ENCODE results near the gene KCNJ11. TPM values are rescaled to one million over a fixed set of nuclear protein-coding genes. Genes with fewer than 3 reads are reported as not detected.

Gene KCNJ11
- total and polyA plus RNA-seq, 10 of the 15 experiments (the other 5 are each of a cell fraction or from before 2014, with no cell fraction given) = 0.06 to 0.56 (median 0.21) TPM; not detected in 6

DNA sequence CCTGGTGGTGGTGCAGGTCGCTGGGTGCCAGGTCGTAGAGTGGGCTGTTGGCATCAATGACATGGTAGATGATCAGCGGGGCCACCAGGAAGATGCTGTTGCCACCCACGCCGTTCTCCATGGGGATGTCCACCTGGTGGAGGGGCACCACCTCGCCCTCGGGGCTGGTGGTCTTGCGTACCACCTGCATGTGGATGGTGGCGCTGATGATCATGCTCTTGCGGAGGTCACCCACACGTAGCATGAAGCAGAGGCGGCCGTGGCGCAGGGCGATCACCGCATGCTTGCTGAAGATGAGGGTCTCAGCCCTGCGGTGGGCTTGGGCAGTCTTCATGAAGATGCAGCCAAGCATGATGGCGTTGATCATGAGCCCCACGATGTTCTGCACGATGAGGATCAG lies 1.2 kb downstream of the KCNJ11 start (continued):
- no peak for TF ChIP-seq LARP7 (IDR thresholded peaks at IDR 0.05)
- TF ChIP-seq, protein P1, sequence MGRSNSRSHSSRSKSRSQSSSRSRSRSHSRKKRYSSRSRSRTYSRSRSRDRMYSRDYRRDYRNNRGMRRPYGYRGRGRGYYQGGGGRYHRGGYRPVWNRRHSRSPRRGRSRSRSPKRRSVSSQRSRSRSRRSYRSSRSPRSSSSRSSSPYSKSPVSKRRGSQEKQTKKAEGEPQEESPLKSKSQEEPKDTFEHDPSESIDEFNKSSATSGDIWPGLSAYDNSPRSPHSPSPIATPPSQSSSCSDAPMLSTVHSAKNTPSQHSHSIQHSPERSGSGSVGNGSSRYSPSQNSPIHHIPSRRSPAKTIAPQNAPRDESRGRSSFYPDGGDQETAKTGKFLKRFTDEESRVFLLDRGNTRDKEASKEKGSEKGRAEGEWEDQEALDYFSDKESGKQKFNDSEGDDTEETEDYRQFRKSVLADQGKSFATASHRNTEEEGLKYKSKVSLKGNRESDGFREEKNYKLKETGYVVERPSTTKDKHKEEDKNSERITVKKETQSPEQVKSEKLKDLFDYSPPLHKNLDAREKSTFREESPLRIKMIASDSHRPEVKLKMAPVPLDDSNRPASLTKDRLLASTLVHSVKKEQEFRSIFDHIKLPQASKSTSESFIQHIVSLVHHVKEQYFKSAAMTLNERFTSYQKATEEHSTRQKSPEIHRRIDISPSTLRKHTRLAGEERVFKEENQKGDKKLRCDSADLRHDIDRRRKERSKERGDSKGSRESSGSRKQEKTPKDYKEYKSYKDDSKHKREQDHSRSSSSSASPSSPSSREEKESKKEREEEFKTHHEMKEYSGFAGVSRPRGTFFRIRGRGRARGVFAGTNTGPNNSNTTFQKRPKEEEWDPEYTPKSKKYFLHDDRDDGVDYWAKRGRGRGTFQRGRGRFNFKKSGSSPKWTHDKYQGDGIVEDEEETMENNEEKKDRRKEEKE (IDR thresholded peaks at IDR 0.05) = no peak
- no peak for TF ChIP-seq YY1 (IDR thresholded peaks at IDR 0.05; ENCODE audit: low read depth, low read length)
- no peak for TF ChIP-seq ASH2L (IDR thresholded peaks at IDR 0.05; ENCODE audit: borderline replicate concordance, low read depth)
- TF ChIP-seq, protein P2, sequence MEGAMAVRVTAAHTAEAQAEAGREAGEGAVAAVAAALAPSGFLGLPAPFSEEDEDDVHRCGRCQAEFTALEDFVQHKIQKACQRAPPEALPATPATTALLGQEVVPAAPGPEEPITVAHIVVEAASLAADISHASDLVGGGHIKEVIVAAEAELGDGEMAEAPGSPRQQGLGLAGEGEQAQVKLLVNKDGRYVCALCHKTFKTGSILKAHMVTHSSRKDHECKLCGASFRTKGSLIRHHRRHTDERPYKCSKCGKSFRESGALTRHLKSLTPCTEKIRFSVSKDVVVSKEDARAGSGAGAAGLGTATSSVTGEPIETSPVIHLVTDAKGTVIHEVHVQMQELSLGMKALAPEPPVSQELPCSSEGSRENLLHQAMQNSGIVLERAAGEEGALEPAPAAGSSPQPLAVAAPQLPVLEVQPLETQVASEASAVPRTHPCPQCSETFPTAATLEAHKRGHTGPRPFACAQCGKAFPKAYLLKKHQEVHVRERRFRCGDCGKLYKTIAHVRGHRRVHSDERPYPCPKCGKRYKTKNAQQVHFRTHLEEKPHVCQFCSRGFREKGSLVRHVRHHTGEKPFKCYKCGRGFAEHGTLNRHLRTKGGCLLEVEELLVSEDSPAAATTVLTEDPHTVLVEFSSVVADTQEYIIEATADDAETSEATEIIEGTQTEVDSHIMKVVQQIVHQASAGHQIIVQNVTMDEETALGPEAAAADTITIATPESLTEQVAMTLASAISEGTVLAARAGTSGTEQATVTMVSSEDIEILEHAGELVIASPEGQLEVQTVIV (IDR thresholded peaks at IDR 0.05; ENCODE audit: borderline replicate concordance, partially characterized antibody) = no peak
- TF ChIP-seq, protein P3, sequence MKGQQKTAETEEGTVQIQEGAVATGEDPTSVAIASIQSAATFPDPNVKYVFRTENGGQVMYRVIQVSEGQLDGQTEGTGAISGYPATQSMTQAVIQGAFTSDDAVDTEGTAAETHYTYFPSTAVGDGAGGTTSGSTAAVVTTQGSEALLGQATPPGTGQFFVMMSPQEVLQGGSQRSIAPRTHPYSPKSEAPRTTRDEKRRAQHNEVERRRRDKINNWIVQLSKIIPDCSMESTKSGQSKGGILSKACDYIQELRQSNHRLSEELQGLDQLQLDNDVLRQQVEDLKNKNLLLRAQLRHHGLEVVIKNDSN (IDR thresholded peaks at IDR 0.05; ENCODE audit: borderline replicate concordance, extremely low read length, insufficient read depth, low read depth, low read length) = no peak
- TF ChIP-seq TBL1XR1 (IDR thresholded peaks at IDR 0.05; ENCODE audit: low read depth, low read length) = no peak
